Liver (tissue), 9 donors: Measurements from ENCODE around the gene ATP5IF1. TPM values are rescaled to one million over a fixed set of nuclear protein-coding genes. Genes with fewer than 3 reads are reported as not detected.

Experiments
- DNase-seq: peaks from one replicate; pipeline ENCODE4 v3.0.0-alpha.2; 2017; ENCODE audit warnings: low spot score
- H3K27ac ChIP-seq, 2 donors: one replicate each; pipeline ENCODE4 v1.7.0; 2013; ENCODE audit warnings: inconsistent platforms in 2 of 2, low read length in 2 of 2, control low read depth in 1 of 2, low read depth in 1 of 2, mild to moderate bottlenecking in 1 of 2
- H3K27me3 ChIP-seq, 4 donors: one replicate each; pipeline versions ENCODE4 v1.6.1 to v1.7.0; 2013; ENCODE audit warnings: low read length in 3 of 4, inconsistent platforms in 1 of 4, mild to moderate bottlenecking in 1 of 4, moderate library complexity in 1 of 4; ENCODE audit not compliant: control insufficient read depth in 4 of 4, insufficient read depth in 4 of 4
- H3K36me3 ChIP-seq, 4 donors: one replicate each; pipeline versions ENCODE4 v1.6.1 to v1.7.0; 2013; ENCODE audit warnings: low read length in 3 of 4, mild to moderate bottlenecking in 3 of 4, low read depth in 1 of 4, moderate library complexity in 1 of 4; ENCODE audit not compliant: control insufficient read depth in 4 of 4, insufficient read depth in 3 of 4
- H3K4me1 ChIP-seq, 4 donors: one replicate each; pipeline versions ENCODE4 v1.6.1 to v1.7.0; 2013; ENCODE audit warnings: low read length in 3 of 4, mild to moderate bottlenecking in 3 of 4, moderate library complexity in 1 of 4; ENCODE audit not compliant: control insufficient read depth in 4 of 4, insufficient read depth in 4 of 4
- H3K4me3 ChIP-seq, 3 donors: one replicate each; pipeline versions ENCODE4 v1.6.1 to v1.7.0; 2013; ENCODE audit warnings: low read length in 3 of 3, control low read depth in 1 of 3, low read depth in 1 of 3, mild to moderate bottlenecking in 1 of 3
- H3K9ac ChIP-seq, 2 donors: one replicate each; pipeline ENCODE4 v1.7.0; 2013; ENCODE audit warnings: low read length in 2 of 2, mild to moderate bottlenecking in 2 of 2, moderate library complexity in 2 of 2, control low read depth in 1 of 2, low read depth in 1 of 2
- H3K9me3 ChIP-seq, 4 donors: one replicate each; pipeline versions ENCODE4 v1.6.1 to v1.7.0; 2013; ENCODE audit warnings: low read length in 3 of 4; ENCODE audit not compliant: control insufficient read depth in 4 of 4
- ATF3 ChIP-seq: IDR thresholded peaks from 2 replicates; pipeline ENCODE4 v1.6.1; 2016; ENCODE audit warnings: antibody characterized with exemption
- EGR1 ChIP-seq, 2 donors: IDR thresholded peaks; 2 replicates each; pipeline ENCODE4 v1.6.1; 2016 to 2018; ENCODE audit warnings: antibody characterized with exemption in 2 of 2, low read depth in 2 of 2
- FOXA1 ChIP-seq: IDR thresholded peaks from 2 replicates; pipeline ENCODE4 v1.6.1; 2016; ENCODE audit warnings: antibody characterized with exemption
- FOXA2 ChIP-seq: IDR thresholded peaks from 2 replicates; pipeline ENCODE4 v1.6.1; 2016; ENCODE audit warnings: antibody characterized with exemption
- GABPA ChIP-seq, 2 donors: IDR thresholded peaks in 1 of 2; conservative IDR thresholded peaks in 1 of 2; 2 replicates each; pipeline ENCODE4 v1.6.1; 2016; ENCODE audit warnings: antibody characterized with exemption in 2 of 2, mild to moderate bottlenecking in 1 of 2, moderate library complexity in 1 of 2
- HNF4A ChIP-seq, 2 donors: conservative IDR thresholded peaks; 2 replicates each; pipeline ENCODE4 v1.6.1; 2016; ENCODE audit warnings: antibody characterized with exemption in 2 of 2, mild to moderate bottlenecking in 2 of 2
- HNF4G ChIP-seq: IDR thresholded peaks from 2 replicates; pipeline ENCODE4 v1.6.1; 2016; ENCODE audit warnings: antibody characterized with exemption
- JUND ChIP-seq, 2 donors: IDR thresholded peaks; 2 replicates each; pipeline ENCODE4 v1.6.1; 2016; ENCODE audit warnings: antibody characterized with exemption in 2 of 2
- MAX ChIP-seq: IDR thresholded peaks from 2 replicates; pipeline ENCODE4 v1.6.1; 2016; ENCODE audit warnings: antibody characterized with exemption
- NR2F2 ChIP-seq: IDR thresholded peaks from 2 replicates; pipeline ENCODE4 v1.6.1; 2016; ENCODE audit warnings: antibody characterized with exemption
- RAD21 ChIP-seq, 2 donors: IDR thresholded peaks; 2 replicates each; pipeline ENCODE4 v1.6.1; 2016; ENCODE audit warnings: antibody characterized with exemption in 2 of 2, mild to moderate bottlenecking in 2 of 2
- RXRA ChIP-seq, 2 donors: IDR thresholded peaks; 2 replicates each; pipeline ENCODE4 v1.6.1; 2017 to 2018; ENCODE audit warnings: antibody characterized with exemption in 2 of 2, mild to moderate bottlenecking in 1 of 2
- SP1 ChIP-seq: IDR thresholded peaks from 2 replicates; pipeline ENCODE4 v1.6.1; 2018; ENCODE audit warnings: antibody characterized with exemption, mild to moderate bottlenecking
- TAF1 ChIP-seq: conservative IDR thresholded peaks from 2 replicates; pipeline ENCODE4 v1.6.1; 2016; ENCODE audit warnings: antibody characterized with exemption, mild to moderate bottlenecking
- YY1 ChIP-seq: IDR thresholded peaks from 2 replicates; pipeline ENCODE4 v1.6.1; 2016; ENCODE audit warnings: antibody characterized with exemption, mild to moderate bottlenecking
- ZBTB33 ChIP-seq: IDR thresholded peaks from 2 replicates; pipeline ENCODE4 v1.6.1; 2016; ENCODE audit warnings: antibody characterized with exemption
- WGBS: extraction: QIAGEN DNeasy Blood & Tissue Kit; methylation state at CpG from one replicate; pipeline ENCODE4 v1.1.7; 2013; 5-methylcytosine and 5-hydroxymethylcytosine counted together
- polyA plus RNA-seq, 2 donors: library from polyadenylated mRNA; stranded (reverse) in 1 of 2; unstranded in 1 of 2; fragments of 200-250 nt in 1 of 2; fragments of >200 nt in 1 of 2; fragmentation: Nextera tagmentation in 1 of 2; extraction: Ambion mirVana in 1 of 2; gene quantifications; one replicate each; pipeline versions ENCODE4 v1.2.1 to v1.2.3, GENCODE V29; 2013 to 2015
- total RNA-seq, 2 donors: library from RNA; depleted of rRNA; stranded (reverse); fragments of >200 nt; gene quantifications; one replicate each; pipeline ENCODE4 v1.2.3, GENCODE V29; 2014
- TF ChIP-seq, protein P1 (sequence below): IDR thresholded peaks from 2 replicates; pipeline ENCODE4 v1.6.1; 2016; ENCODE audit warnings: antibody characterized with exemption, mild to moderate bottlenecking
- TF ChIP-seq, protein P2 (sequence below): fragments of 150-350 bp; IDR thresholded peaks from 2 replicates; pipeline ENCODE4 v1.5.1; 2017; ENCODE audit warnings: improper control_type of control experiment, low read depth, low read length; ENCODE audit not compliant: missing input control
- donor health status: healthy.
- donor health status: healthy.
- donor health status: healthy.
- donor health status: healthy.
- donor health status: healthy.

Gene ATP5IF1
- total and polyA plus RNA-seq, 4 donors = 136 to 456 (median 168) TPM

DNA sequence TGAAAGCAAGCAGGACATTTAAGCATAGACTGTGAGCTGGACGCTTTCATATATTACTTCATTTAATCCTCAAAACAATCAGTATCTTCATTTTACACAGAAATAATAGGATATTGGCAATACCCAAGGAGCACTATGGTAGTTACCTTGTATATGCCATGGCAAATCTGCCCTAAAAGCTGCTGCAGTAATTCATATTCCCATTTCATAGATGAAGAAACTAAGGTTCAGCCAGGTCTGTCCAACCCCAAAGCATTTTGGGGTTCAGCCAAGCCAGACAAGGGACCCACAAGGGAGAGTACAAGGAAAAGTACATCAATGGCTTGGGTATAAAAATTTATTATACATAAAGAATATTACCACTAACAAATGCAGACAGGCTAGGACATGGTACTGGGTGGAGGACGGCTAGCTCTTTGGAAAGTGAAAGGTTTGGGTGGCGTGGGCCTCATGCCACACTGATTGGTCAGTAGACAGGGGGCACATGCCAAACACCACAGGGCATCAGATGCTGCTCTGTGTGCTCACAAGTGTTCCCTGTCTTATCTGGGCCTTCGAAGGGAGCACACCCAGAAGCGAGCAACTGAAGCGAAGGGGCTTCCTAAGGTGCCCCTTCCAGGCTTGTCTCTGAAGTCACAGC lies 35.6 kb upstream of the ATP5IF1 start:
- H3K4me1 ChIP-seq = peaks cover 0 to 17% (median 4%) of the 10 kb centered on the region in 4 donors
- no peak for TF ChIP-seq HNF4G
- no peak for TF ChIP-seq ATF3
- no peak for TF ChIP-seq NR2F2
- no peak for TF ChIP-seq HNF4A (conservative IDR thresholded peaks at IDR 0.05)
- no peak for TF ChIP-seq RXRA (IDR thresholded peaks at IDR 0.05)
- TF ChIP-seq YY1 = no peak
- DNase-seq = no peak
- no peaks in the 10 kb centered on the region for H3K9me3 ChIP-seq
- WGBS = 94% methylated on average over 6 of the region's 6 CpGs
- no peak overlapping the region for H3K4me3 ChIP-seq
- H3K36me3 ChIP-seq = peaks cover 8 to 50% (median 24%) of the 10 kb centered on the region in 4 donors
- no peak overlapping the region for H3K9ac ChIP-seq
- no peak overlapping the region for H3K27ac ChIP-seq
- no peaks in the 10 kb centered on the region for H3K27me3 ChIP-seq

DNA sequence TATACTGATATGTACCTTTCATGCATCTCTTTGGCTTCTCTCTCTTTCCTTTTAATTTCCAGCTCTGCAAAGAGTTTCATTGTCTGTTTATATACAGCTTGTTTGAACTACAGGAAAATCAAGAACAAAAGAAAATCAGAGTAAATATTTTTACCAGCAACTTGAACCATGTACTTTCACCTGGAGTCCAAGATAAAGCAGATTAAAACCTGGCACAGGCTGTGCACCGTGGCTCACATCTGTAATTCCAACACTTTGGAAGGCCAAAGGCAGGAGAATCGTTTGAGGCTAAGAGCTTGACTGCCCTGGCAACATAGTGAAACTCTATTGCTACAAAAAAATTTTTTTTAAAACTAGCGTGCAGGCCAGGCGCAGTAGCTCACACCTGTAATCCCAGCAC lies 30.7 kb upstream of the ATP5IF1 start:
- Histone ChIP-seq H3K9me3 (no peaks in the 10 kb centered on the region), H3K4me3 (no peak overlapping the region), H3K36me3 (peaks cover 12 to 45% (median 25%) of the 10 kb centered on the region in 4 donors), H3K27me3 (no peaks in the 10 kb centered on the region), H3K9ac (no peak overlapping the region), H3K4me1 (peaks cover 1 to 13% (median 7%) of the 10 kb centered on the region in 4 donors), H3K27ac (no peak overlapping the region)
- TF ChIP-seq, protein P1, sequence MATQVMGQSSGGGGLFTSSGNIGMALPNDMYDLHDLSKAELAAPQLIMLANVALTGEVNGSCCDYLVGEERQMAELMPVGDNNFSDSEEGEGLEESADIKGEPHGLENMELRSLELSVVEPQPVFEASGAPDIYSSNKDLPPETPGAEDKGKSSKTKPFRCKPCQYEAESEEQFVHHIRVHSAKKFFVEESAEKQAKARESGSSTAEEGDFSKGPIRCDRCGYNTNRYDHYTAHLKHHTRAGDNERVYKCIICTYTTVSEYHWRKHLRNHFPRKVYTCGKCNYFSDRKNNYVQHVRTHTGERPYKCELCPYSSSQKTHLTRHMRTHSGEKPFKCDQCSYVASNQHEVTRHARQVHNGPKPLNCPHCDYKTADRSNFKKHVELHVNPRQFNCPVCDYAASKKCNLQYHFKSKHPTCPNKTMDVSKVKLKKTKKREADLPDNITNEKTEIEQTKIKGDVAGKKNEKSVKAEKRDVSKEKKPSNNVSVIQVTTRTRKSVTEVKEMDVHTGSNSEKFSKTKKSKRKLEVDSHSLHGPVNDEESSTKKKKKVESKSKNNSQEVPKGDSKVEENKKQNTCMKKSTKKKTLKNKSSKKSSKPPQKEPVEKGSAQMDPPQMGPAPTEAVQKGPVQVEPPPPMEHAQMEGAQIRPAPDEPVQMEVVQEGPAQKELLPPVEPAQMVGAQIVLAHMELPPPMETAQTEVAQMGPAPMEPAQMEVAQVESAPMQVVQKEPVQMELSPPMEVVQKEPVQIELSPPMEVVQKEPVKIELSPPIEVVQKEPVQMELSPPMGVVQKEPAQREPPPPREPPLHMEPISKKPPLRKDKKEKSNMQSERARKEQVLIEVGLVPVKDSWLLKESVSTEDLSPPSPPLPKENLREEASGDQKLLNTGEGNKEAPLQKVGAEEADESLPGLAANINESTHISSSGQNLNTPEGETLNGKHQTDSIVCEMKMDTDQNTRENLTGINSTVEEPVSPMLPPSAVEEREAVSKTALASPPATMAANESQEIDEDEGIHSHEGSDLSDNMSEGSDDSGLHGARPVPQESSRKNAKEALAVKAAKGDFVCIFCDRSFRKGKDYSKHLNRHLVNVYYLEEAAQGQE = peak; percentile 29
- TF ChIP-seq ATF3 = no peak
- TF ChIP-seq RAD21 (IDR thresholded peaks at IDR 0.05) = peak; percentile 29 to 43
- peak; percentile 36 for TF ChIP-seq SP1
- TF ChIP-seq NR2F2 = no peak
- peak; percentile 94 to 95 for TF ChIP-seq HNF4A (conservative IDR thresholded peaks at IDR 0.05)
- TF ChIP-seq FOXA2 = no peak
- peak in 1 of 2 donors; percentile 58 for TF ChIP-seq GABPA (IDR thresholded peaks at IDR 0.05 in 1 of 2, conservative IDR thresholded peaks at IDR 0.05 in 1 of 2)
- TF ChIP-seq ZBTB33 = peak; percentile 30
- TF ChIP-seq MAX = peak; percentile 48
- TF ChIP-seq TAF1 = no peak
- TF ChIP-seq FOXA1 = no peak
- no peak for TF ChIP-seq EGR1 (IDR thresholded peaks at IDR 0.05; ENCODE audit: low read depth in 2 of 2)
- TF ChIP-seq, protein P2, sequence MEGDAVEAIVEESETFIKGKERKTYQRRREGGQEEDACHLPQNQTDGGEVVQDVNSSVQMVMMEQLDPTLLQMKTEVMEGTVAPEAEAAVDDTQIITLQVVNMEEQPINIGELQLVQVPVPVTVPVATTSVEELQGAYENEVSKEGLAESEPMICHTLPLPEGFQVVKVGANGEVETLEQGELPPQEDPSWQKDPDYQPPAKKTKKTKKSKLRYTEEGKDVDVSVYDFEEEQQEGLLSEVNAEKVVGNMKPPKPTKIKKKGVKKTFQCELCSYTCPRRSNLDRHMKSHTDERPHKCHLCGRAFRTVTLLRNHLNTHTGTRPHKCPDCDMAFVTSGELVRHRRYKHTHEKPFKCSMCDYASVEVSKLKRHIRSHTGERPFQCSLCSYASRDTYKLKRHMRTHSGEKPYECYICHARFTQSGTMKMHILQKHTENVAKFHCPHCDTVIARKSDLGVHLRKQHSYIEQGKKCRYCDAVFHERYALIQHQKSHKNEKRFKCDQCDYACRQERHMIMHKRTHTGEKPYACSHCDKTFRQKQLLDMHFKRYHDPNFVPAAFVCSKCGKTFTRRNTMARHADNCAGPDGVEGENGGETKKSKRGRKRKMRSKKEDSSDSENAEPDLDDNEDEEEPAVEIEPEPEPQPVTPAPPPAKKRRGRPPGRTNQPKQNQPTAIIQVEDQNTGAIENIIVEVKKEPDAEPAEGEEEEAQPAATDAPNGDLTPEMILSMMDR = no peak
- peak; percentile 72 for TF ChIP-seq HNF4G
- peak; percentile 63 to 73 for TF ChIP-seq RXRA (IDR thresholded peaks at IDR 0.05)
- peak; percentile 32 to 68 for TF ChIP-seq JUND (IDR thresholded peaks at IDR 0.05)
- no peak for TF ChIP-seq YY1
- 36% methylated on average over 4 of the region's 4 CpGs for WGBS
- no peak for DNase-seq
